Caco-2 (cell line): ENCODE results near the gene RBM4B. TPM values are rescaled to one million over a fixed set of nuclear protein-coding genes. Genes with fewer than 3 reads are reported as not detected.

Experiments used
- BruUV-seq: library from RNA; stranded (reverse); fragments of 400-500 nt; replicated peaks from 2 replicates; lab custom pipeline; 2021; lab: Mats Ljungman, UMichigan
- CTCF ChIA-PET: fragments of 300-600 bp; sonication (Branson Sonifier 250); formaldehyde crosslinking; loops from one replicate; lab custom pipeline; 2022; ENCODE audit warnings: antibody characterized with exemption; lab: Charles Lee
- POLR2A ChIA-PET: fragments of 300-600 bp; sonication (Branson Sonifier 250); formaldehyde crosslinking; loops from one replicate; lab custom pipeline; 2022; ENCODE audit warnings: antibody characterized with exemption; lab: Charles Lee
- DNase-seq, 2 experiments: peaks; one replicate each; pipeline versions ENCODE4 v3.0.0 to v3.0.0-alpha.2; 2020 to 2022
- H3K27me3 ChIP-seq: replicated peaks from 2 replicates; pipeline ENCODE4 v1.6.0; 2011; ENCODE audit warnings: low read length; ENCODE audit not compliant: control insufficient read depth, insufficient read depth
- H3K36me3 ChIP-seq: 2 replicates; pipeline ENCODE4 v1.5.1; 2011; ENCODE audit warnings: low read length; ENCODE audit not compliant: control insufficient read depth, insufficient read depth
- H3K4me1 ChIP-seq: fragments of 250-450 bp; sonication (Bioruptor Pico); 2 replicates; pipeline ENCODE4 v1.5.1; 2020; ENCODE audit warnings: mild to moderate bottlenecking
- H3K4me3 ChIP-seq: 2 replicates; pipeline ENCODE4 v1.5.1; 2011; ENCODE audit warnings: low read depth, mild to moderate bottlenecking, control low read depth, low read length
- H3K9me3 ChIP-seq: fragments of 250-450 bp; sonication (Bioruptor Pico); 2 replicates; pipeline ENCODE4 v1.5.1; 2020; ENCODE audit warnings: mild to moderate bottlenecking, moderate library complexity
- H3K27ac Mint-ChIP-seq: one replicate; pipeline ENCODE4 v1.8.0; 2022; ENCODE audit warnings: mixed read lengths; ENCODE audit not compliant: unreplicated experiment
- H3K27me3 Mint-ChIP-seq: one replicate; pipeline ENCODE4 v1.8.0; 2022; ENCODE audit warnings: mixed read lengths; ENCODE audit not compliant: insufficient read depth, unreplicated experiment
- H3K36me3 Mint-ChIP-seq: one replicate; pipeline ENCODE4 v1.8.0; 2022; ENCODE audit warnings: mild to moderate bottlenecking, mixed read lengths; ENCODE audit not compliant: insufficient read depth, unreplicated experiment
- H3K4me1 Mint-ChIP-seq: one replicate; pipeline ENCODE4 v1.8.0; 2022; ENCODE audit warnings: low read depth, mixed read lengths; ENCODE audit not compliant: unreplicated experiment
- H3K4me3 Mint-ChIP-seq: one replicate; pipeline ENCODE4 v1.8.0; 2022; ENCODE audit warnings: mild to moderate bottlenecking, moderate library complexity, mixed read lengths; ENCODE audit not compliant: unreplicated experiment
- H3K9me3 Mint-ChIP-seq: one replicate; pipeline ENCODE4 v1.8.0; 2022; ENCODE audit warnings: mixed read lengths; ENCODE audit not compliant: unreplicated experiment
- CTCF ChIP-seq, 2 experiments: fragments of 200-600 bp in 1 of 2; IDR thresholded peaks; 1 replicate in 1 of 2; 2 replicates in 1 of 2; pipeline versions ENCODE4 v1.5.1 to v1.8.0; 2011 to 2022; ENCODE audit warnings: antibody characterized with exemption in 1 of 2, control low read depth in 1 of 2, inconsistent platforms in 1 of 2, low read depth in 1 of 2, low read length in 1 of 2, mild to moderate bottlenecking in 1 of 2, moderate library complexity in 1 of 2; ENCODE audit not compliant: insufficient read depth in 1 of 2, severe bottlenecking in 1 of 2, unreplicated experiment in 1 of 2
- intact Hi-C: fragments of 100-400 bp; cut with micrococcal nuclease; formaldehyde crosslinking; loops from one replicate; pipeline ENCODE4 v1.10.0; 2022; ENCODE audit not compliant: unreplicated experiment
- total RNA-seq: library from RNA; stranded (reverse); gene quantifications from 2 replicates; pipeline ENCODE4 v1.2.3, GENCODE V29; 2022

RBM4B gene
- total RNA-seq, 1 experiment from 2014 or later = 45.8 TPM

- H3K9me3 ChIP-seq = no peaks in the 10 kb centered on the region
- H3K4me1 ChIP-seq = no peaks in the 10 kb centered on the region
- POLR2A ChIA-PET = no interaction called here
- H3K27me3 ChIP-seq = no peaks in the 10 kb centered on the region
- H3K36me3 ChIP-seq = 0 out of 2 replicates have a peak, but pooled peaks cover 7% of the 10 kb centered on the region
- no peak overlapping the region for H3K27ac Mint-ChIP-seq
- CTCF ChIA-PET = no interaction called here
- no peaks in the 10 kb centered on the region for H3K27me3 Mint-ChIP-seq
- no peak overlapping the region for H3K4me3 Mint-ChIP-seq
- intact Hi-C loops = no loop called here
- H3K4me3 ChIP-seq = no peak overlapping the region
- no TSS peak for BruUV-seq
- DNase-seq = no peak
- H3K4me1 Mint-ChIP-seq = peaks cover 7% of the 10 kb centered on the region
- TF ChIP-seq CTCF (IDR thresholded peaks at IDR 0.05; ENCODE audit: insufficient read depth in 1 of 2, low read depth in 1 of 2, low read length in 1 of 2, severe bottlenecking in 1 of 2, unreplicated experiment in 1 of 2) = no peak
- no peaks in the 10 kb centered on the region for H3K9me3 Mint-ChIP-seq
- peaks cover 21% of the 10 kb centered on the region for H3K36me3 Mint-ChIP-seq
Measured at GRCh38 chr11:66708701-66709100, 31.0 kb upstream of the RBM4B start.

GRCh38 chr11:66708094-66708493, 30.4 kb upstream of the RBM4B start:
- DNase-seq = no peak
- Histone ChIP-seq H3K4me3 (no peak overlapping the region), H3K9me3 (no peaks in the 10 kb centered on the region), H3K36me3 (0 out of 2 replicates have a peak, but pooled peaks cover 7% of the 10 kb centered on the region), H3K4me1 (no peaks in the 10 kb centered on the region), H3K27me3 (no peaks in the 10 kb centered on the region)
- BruUV-seq = no TSS peak
- peaks cover 15% of the 10 kb centered on the region for H3K36me3 Mint-ChIP-seq
- ChIA-PET POLR2A (no interaction called here), CTCF (no interaction called here)
- H3K27me3 Mint-ChIP-seq = no peaks in the 10 kb centered on the region
- TF ChIP-seq CTCF (IDR thresholded peaks at IDR 0.05; ENCODE audit: insufficient read depth in 1 of 2, low read depth in 1 of 2, low read length in 1 of 2, severe bottlenecking in 1 of 2, unreplicated experiment in 1 of 2) = no peak
- peaks cover 7% of the 10 kb centered on the region for H3K4me1 Mint-ChIP-seq
- H3K4me3 Mint-ChIP-seq = no peak overlapping the region
- H3K9me3 Mint-ChIP-seq = no peaks in the 10 kb centered on the region
- peak overlapping the region; percentile 76 for H3K27ac Mint-ChIP-seq
- intact Hi-C loops = no loop called here

GRCh38 chr11:66707486-66707885, 29.8 kb upstream of the RBM4B start:
- peaks cover 15% of the 10 kb centered on the region for H3K36me3 Mint-ChIP-seq
- no peaks in the 10 kb centered on the region for H3K27me3 Mint-ChIP-seq
- CTCF ChIA-PET = no interaction called here
- no peak for TF ChIP-seq CTCF (IDR thresholded peaks at IDR 0.05; ENCODE audit: insufficient read depth in 1 of 2, low read depth in 1 of 2, low read length in 1 of 2, severe bottlenecking in 1 of 2, unreplicated experiment in 1 of 2)
- no peaks in the 10 kb centered on the region for H3K9me3 Mint-ChIP-seq
- no TSS peak for BruUV-seq
- intact Hi-C loops = no loop called here
- Histone ChIP-seq H3K27me3 (no peaks in the 10 kb centered on the region), H3K36me3 (0 out of 2 replicates have a peak, but pooled peaks cover 4% of the 10 kb centered on the region), H3K9me3 (no peaks in the 10 kb centered on the region), H3K4me1 (no peaks in the 10 kb centered on the region), H3K4me3 (no peak overlapping the region)
- H3K27ac Mint-ChIP-seq = peak overlapping the region; percentile 76
- H3K4me1 Mint-ChIP-seq = peaks cover 7% of the 10 kb centered on the region
- H3K4me3 Mint-ChIP-seq = no peak overlapping the region
- DNase-seq = no peak
- POLR2A ChIA-PET = no interaction called here
